ENCODE measurements around the gene PTPRM.

PTPRM gene

GRCh38 chr18:8385400-8385799 is 818.3 kb downstream of the PTPRM start:
- H3K27ac ChIP-seq (ENCODE audit: extremely low read depth, low read depth, low read length): no peak overlapping the region
- no peak overlapping the region for H3K4me3 ChIP-seq (ENCODE audit: low read depth, low read length)
- CTCF ChIA-PET: interaction anchor here (0.7 to 1.4 kb wide), 3 partner anchors 10 to 1113 kb away, joined by 3 read pairs; no protein-coding TSS in a partner anchor
- H3K9me3 ChIP-seq (ENCODE audit: control insufficient read depth, insufficient read depth, low read depth, low read length): no peaks in the 10 kb centered on the region
- TF ChIP-seq ZNF280C (tag by site-specific recombination; IDR thresholded peaks at IDR 0.05): no peak
- no peak for TF ChIP-seq ZSCAN23 (tag by site-specific recombination; IDR thresholded peaks at IDR 0.05)
- TF ChIP-seq ELK4 (IDR thresholded peaks at IDR 0.05; ENCODE audit: borderline replicate concordance, low read depth, low read length): no peak
- no peak for TF ChIP-seq KLF9 (tag by site-specific recombination; IDR thresholded peaks at IDR 0.05; ENCODE audit: low read depth)
- no peak for TF ChIP-seq ZNF433 (tag by site-specific recombination; IDR thresholded peaks at IDR 0.05; ENCODE audit: low read depth)
- TF ChIP-seq SCRT2 (tag by site-specific recombination; IDR thresholded peaks at IDR 0.05): no peak
- H3K36me3 ChIP-seq (ENCODE audit: control insufficient read depth in 2 of 2, insufficient read depth in 1 of 2, low read length in 2 of 2): no peaks in the 10 kb centered on the region
- H3K4me1 ChIP-seq (ENCODE audit: control insufficient read depth, insufficient read depth, low read length): no peaks in the 10 kb centered on the region
- POLR2A ChIA-PET: no interaction called here

GRCh38 chr18:8386669-8387380 is 819.7 kb downstream of the PTPRM start:
- Histone ChIP-seq H3K36me3 (ENCODE audit: control insufficient read depth in 2 of 2, insufficient read depth in 1 of 2, low read length in 2 of 2) (no peaks in the 10 kb centered on the region), H3K27ac (ENCODE audit: extremely low read depth, low read depth, low read length) (no peak overlapping the region), H3K9me3 (ENCODE audit: control insufficient read depth, insufficient read depth, low read depth, low read length) (no peaks in the 10 kb centered on the region), H3K4me1 (ENCODE audit: control insufficient read depth, insufficient read depth, low read length) (no peaks in the 10 kb centered on the region), H3K4me3 (ENCODE audit: low read depth, low read length) (no peak overlapping the region)
- CTCF ChIA-PET: interaction anchor here (1.4 to 3.9 kb wide), 2 partner anchors 8 to 596 kb away, joined by 3 to 19 read pairs; no protein-coding TSS in a partner anchor
- POLR2A ChIA-PET: no interaction called here
- TF ChIP-seq GLI2 (tag by site-specific recombination; IDR thresholded peaks at IDR 0.05; ENCODE audit: borderline replicate concordance, low read depth): no peak
- no peak for TF ChIP-seq ZNF266 (tag by site-specific recombination; IDR thresholded peaks at IDR 0.05; ENCODE audit: low read depth)
- TF ChIP-seq ZNF837 (tag by site-specific recombination; IDR thresholded peaks at IDR 0.05): no peak
- no peak for TF ChIP-seq BCL11A (tag by site-specific recombination; IDR thresholded peaks at IDR 0.05; ENCODE audit: low read depth)
- no peak for TF ChIP-seq ZNF280C (tag by site-specific recombination; IDR thresholded peaks at IDR 0.05)
- no peak for TF ChIP-seq ZNF510 (tag by site-specific recombination; IDR thresholded peaks at IDR 0.05; ENCODE audit: insufficient replicate concordance)
- no peak for TF ChIP-seq BCL11B (tag by site-specific recombination; IDR thresholded peaks at IDR 0.05; ENCODE audit: low read depth)
- TF ChIP-seq ZNF211 (tag by site-specific recombination; IDR thresholded peaks at IDR 0.05; ENCODE audit: low read depth): no peak
- TF ChIP-seq ZNF585B (tag by site-specific recombination; IDR thresholded peaks at IDR 0.05): no peak
- no peak for TF ChIP-seq ZNF16 (tag by site-specific recombination; IDR thresholded peaks at IDR 0.05; ENCODE audit: low read depth)
- TF ChIP-seq RBAK (tag by site-specific recombination; IDR thresholded peaks at IDR 0.05): no peak
- no peak for TF ChIP-seq ZEB2 (tag by site-specific recombination; IDR thresholded peaks at IDR 0.05)
- no peak for TF ChIP-seq ZNF561 (tag by site-specific recombination; IDR thresholded peaks at IDR 0.05; ENCODE audit: borderline replicate concordance)
- no peak for TF ChIP-seq REST (tag by site-specific recombination; IDR thresholded peaks at IDR 0.05)
- TF ChIP-seq KLF10 (tag by site-specific recombination; IDR thresholded peaks at IDR 0.05): no peak
- no peak for TF ChIP-seq ZNF423 (tag by site-specific recombination; IDR thresholded peaks at IDR 0.05)
- TF ChIP-seq ZNF354C (tag by site-specific recombination; IDR thresholded peaks at IDR 0.05; ENCODE audit: borderline replicate concordance, low read depth): no peak

Data from HEK293 (cell line).